Camera-type eye (tissue), 1 donor: ENCODE data around the gene XRCC2. TPM values are rescaled to one million over a fixed set of nuclear protein-coding genes. Genes with fewer than 3 reads are reported as not detected.

Source experiments
- total RNA-seq: library from RNA; depleted of rRNA; stranded (reverse); fragments of >200 nt; gene quantifications from one replicate; pipeline ENCODE4 v1.2.3, GENCODE V29; 2014

The XRCC2 gene
- total RNA-seq = 5.3 TPM

GRCh38 chr7:152675759-152676636, at the start of gene XRCC2:
Gene XRCC2, minus strand, starts transcription at chr7:152676141. Its CDS starts 62 bp downstream, at chr7:152676079.

Other genes with a start within 250 kb of the XRCC2 start
- gene KMT2C, start 240.1 kb downstream of the XRCC2 start, total RNA-seq = 179 TPM
- gene ACTR3B, start 83.6 kb upstream of the XRCC2 start, total RNA-seq = 24.8 TPM